HepG2 (cell line): ENCODE results near the gene HSF4. TPM values are rescaled to one million over a fixed set of nuclear protein-coding genes. Genes with fewer than 3 reads are reported as not detected.

Experiments
- FOXK1 ChIP-seq: sonication (generic); formaldehyde crosslinking; IDR thresholded peaks from 2 replicates; pipeline ENCODE4 v1.4.0; 2020; ENCODE audit warnings: low read depth, missing genetic modification reagents, borderline replicate concordance
- HNRNPLL ChIP-seq: fragments of 200-400 bp; formaldehyde crosslinking; IDR thresholded peaks from 2 replicates; pipeline ENCODE4 v1.6.1; 2017; ENCODE audit warnings: mild to moderate bottlenecking, low read depth, low read length; ENCODE audit not compliant: poor library complexity, severe bottlenecking
- HOXA5 ChIP-seq: sonication (generic); formaldehyde crosslinking; IDR thresholded peaks from 2 replicates; pipeline ENCODE4 v1.4.0; 2020; ENCODE audit warnings: missing genetic modification reagents
- HOXD1 ChIP-seq: sonication (generic); formaldehyde crosslinking; IDR thresholded peaks from 2 replicates; pipeline ENCODE4 v1.5.0; 2020; ENCODE audit warnings: missing genetic modification reagents
- KDM6A ChIP-seq: IDR thresholded peaks from 2 replicates; pipeline ENCODE4 v1.6.1; 2016; ENCODE audit warnings: low read depth
- LCORL ChIP-seq, 2 experiments: fragments of 450-650 bp in 1 of 2; sonication (generic) in 1 of 2; formaldehyde crosslinking in 1 of 2; IDR thresholded peaks; 2 replicates each; pipeline versions ENCODE4 v1.5.0 to v1.6.1; 2017 to 2020; ENCODE audit warnings: antibody characterized with exemption in 1 of 2, missing genetic modification reagents in 1 of 2
- MAFK ChIP-seq, 2 experiments: IDR thresholded peaks in 1 of 2; conservative IDR thresholded peaks in 1 of 2; 2 replicates each; pipeline ENCODE4 v1.6.1; 2011; ENCODE audit warnings: improper control_type of control experiment in 2 of 2, low read length in 2 of 2
- MXI1 ChIP-seq: IDR thresholded peaks from 3 replicates; pipeline ENCODE4 v1.6.1; 2012; ENCODE audit warnings: low read depth, low read length, inconsistent platforms, borderline replicate concordance
- NFIC ChIP-seq: IDR thresholded peaks from 2 replicates; pipeline ENCODE4 v1.6.1; 2012; ENCODE audit warnings: mild to moderate bottlenecking, low read length, inconsistent platforms
- PCBP2 ChIP-seq: fragments of 200-400 bp; formaldehyde crosslinking; optimal IDR thresholded peaks from 2 replicates; pipeline ENCODE3; 2018; ENCODE audit warnings: low read length, low read depth; ENCODE audit not compliant: poor library complexity, severe bottlenecking
- PHB2 ChIP-seq: fragments of 450-650 bp; IDR thresholded peaks from 2 replicates; pipeline ENCODE4 v1.6.1; 2018; ENCODE audit not compliant: partially characterized antibody
- ZBTB3 ChIP-seq: sonication (generic); formaldehyde crosslinking; IDR thresholded peaks from 2 replicates; pipeline ENCODE4 v1.4.0; 2020; ENCODE audit warnings: low read depth, mild to moderate bottlenecking, moderate library complexity, missing genetic modification reagents, borderline replicate concordance
- ZNF678 ChIP-seq: sonication (generic); formaldehyde crosslinking; IDR thresholded peaks from 2 replicates; pipeline ENCODE4 v1.4.0; 2020; ENCODE audit warnings: mild to moderate bottlenecking, missing genetic modification reagents
- ZNF780A ChIP-seq: sonication (generic); formaldehyde crosslinking; IDR thresholded peaks from 2 replicates; pipeline ENCODE4 v1.8.0; 2022; ENCODE audit warnings: mild to moderate bottlenecking, missing genetic modification reagents, moderate library complexity
- ZSCAN21 ChIP-seq: sonication (generic); formaldehyde crosslinking; IDR thresholded peaks from 2 replicates; pipeline ENCODE4 v1.8.0; 2022; ENCODE audit warnings: mild to moderate bottlenecking, missing genetic modification reagents, moderate library complexity, borderline replicate concordance
- ZSCAN31 ChIP-seq: sonication (generic); formaldehyde crosslinking; IDR thresholded peaks from 2 replicates; pipeline ENCODE4 v1.5.0; 2020; ENCODE audit warnings: low read depth, mild to moderate bottlenecking, missing genetic modification reagents
- polyA plus RNA-seq, 8 experiments: library from polyadenylated mRNA; depleted of rRNA in 3 of 8; stranded (reverse) in 7 of 8; unstranded in 1 of 8; fragments of >200 nt; fragmentation: Illumina TruSeq in 4 of 8; extraction: Trizol in 4 of 8; gene quantifications; 2 replicates each; pipeline versions ENCODE4 v1.2.1 to v1.2.3, GENCODE V29; 2011 to 2016; ENCODE audit warnings: low read depth in 4 of 8, missing spikeins in 1 of 8, mixed read lengths in 1 of 8; ENCODE audit not compliant: insufficient read depth in 1 of 8
- total RNA-seq, 5 experiments: library from RNA; depleted of rRNA; stranded (reverse); fragments of >200 nt; fragmentation: Illumina TruSeq; extraction: Trizol; gene quantifications; 2 replicates each; pipeline ENCODE4 v1.2.3, GENCODE V29; 2016; ENCODE audit warnings: low read depth in 1 of 5
- TF ChIP-seq, protein P1 (sequence below): sonication (generic); formaldehyde crosslinking; IDR thresholded peaks from 2 replicates; pipeline ENCODE4 v1.8.1; 2023; ENCODE audit warnings: mild to moderate bottlenecking, missing genetic modification reagents
- TF ChIP-seq, protein P2 (sequence below): sonication (generic); formaldehyde crosslinking; IDR thresholded peaks from 2 replicates; pipeline ENCODE4 v1.5.0; 2020; ENCODE audit warnings: mild to moderate bottlenecking, missing genetic modification reagents, borderline replicate concordance
- TF ChIP-seq, protein P3 (sequence below): IDR thresholded peaks from 2 replicates; pipeline ENCODE4 v1.6.1; 2012; ENCODE audit warnings: low read depth, low read length, improper control_type of control experiment

The HSF4 gene
- total and polyA plus RNA-seq, 2 of the 13 experiments (the other 11 are each of a cell fraction or from before 2014, with no cell fraction given): 3.5 to 16.9 TPM

DNA sequence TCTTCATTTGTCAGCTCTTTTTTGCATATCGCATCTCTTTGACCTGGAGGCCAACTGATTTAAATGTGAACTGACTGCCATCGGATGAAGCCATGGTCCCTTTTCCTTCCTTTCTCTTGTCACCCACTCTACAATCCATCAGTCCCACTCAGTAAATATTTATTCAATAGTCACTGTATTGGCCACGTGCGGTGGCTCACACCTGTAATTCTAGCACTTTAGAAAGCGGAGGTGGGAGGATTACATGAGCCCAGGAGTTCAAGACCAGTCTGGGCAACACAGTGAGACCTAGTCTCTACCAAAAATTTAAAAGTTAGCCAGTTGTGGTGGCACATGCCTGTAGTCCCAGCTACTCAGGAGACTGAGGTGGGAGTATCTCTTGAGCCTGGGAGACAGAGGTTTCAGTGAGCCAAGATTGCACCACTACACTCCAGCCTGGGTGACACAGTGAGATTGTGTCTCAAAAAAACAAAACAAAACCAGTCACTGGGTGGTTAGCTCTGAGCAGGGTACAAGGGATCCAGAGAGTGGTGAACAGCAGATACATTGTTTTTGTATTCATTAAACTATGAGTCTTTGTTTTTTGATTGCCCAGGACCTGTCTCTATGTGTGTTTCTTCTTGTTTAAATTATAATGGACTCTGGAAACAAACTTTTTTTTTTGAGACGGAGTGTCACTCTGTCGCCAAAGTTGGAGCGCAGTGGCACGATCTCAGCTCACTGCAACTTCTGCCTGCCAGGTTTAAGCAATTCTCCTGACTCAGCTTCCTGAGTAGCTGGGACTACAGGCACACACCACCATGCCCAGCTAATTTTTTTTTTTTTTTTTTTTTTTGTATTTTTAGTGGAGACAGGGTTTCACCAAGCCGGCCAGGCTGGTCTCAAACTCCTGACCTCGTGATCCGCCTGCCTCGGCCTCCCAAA, 47.9 kb upstream of the HSF4 start (continued):
- TF ChIP-seq, protein P1, sequence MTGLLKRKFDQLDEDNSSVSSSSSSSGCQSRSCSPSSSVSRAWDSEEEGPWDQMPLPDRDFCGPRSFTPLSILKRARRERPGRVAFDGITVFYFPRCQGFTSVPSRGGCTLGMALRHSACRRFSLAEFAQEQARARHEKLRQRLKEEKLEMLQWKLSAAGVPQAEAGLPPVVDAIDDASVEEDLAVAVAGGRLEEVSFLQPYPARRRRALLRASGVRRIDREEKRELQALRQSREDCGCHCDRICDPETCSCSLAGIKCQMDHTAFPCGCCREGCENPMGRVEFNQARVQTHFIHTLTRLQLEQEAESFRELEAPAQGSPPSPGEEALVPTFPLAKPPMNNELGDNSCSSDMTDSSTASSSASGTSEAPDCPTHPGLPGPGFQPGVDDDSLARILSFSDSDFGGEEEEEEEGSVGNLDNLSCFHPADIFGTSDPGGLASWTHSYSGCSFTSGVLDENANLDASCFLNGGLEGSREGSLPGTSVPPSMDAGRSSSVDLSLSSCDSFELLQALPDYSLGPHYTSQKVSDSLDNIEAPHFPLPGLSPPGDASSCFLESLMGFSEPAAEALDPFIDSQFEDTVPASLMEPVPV: no peak
- no peak for TF ChIP-seq ZSCAN31 (CRISPR knock-in tag)
- no peak for TF ChIP-seq ZSCAN21
- TF ChIP-seq MAFK (conservative IDR thresholded peaks at IDR 0.05 in 1 of 2, IDR thresholded peaks at IDR 0.05 in 1 of 2; ENCODE audit: low read length in 2 of 2): peak in 1 of 2 experiments; percentile 34; a peak in 1 of 4 replicates
- no peak for TF ChIP-seq ZNF678
- TF ChIP-seq KDM6A (CRISPR knock-in tag): no peak; the same call in 1 of the 2 replicates
- TF ChIP-seq, protein P2, sequence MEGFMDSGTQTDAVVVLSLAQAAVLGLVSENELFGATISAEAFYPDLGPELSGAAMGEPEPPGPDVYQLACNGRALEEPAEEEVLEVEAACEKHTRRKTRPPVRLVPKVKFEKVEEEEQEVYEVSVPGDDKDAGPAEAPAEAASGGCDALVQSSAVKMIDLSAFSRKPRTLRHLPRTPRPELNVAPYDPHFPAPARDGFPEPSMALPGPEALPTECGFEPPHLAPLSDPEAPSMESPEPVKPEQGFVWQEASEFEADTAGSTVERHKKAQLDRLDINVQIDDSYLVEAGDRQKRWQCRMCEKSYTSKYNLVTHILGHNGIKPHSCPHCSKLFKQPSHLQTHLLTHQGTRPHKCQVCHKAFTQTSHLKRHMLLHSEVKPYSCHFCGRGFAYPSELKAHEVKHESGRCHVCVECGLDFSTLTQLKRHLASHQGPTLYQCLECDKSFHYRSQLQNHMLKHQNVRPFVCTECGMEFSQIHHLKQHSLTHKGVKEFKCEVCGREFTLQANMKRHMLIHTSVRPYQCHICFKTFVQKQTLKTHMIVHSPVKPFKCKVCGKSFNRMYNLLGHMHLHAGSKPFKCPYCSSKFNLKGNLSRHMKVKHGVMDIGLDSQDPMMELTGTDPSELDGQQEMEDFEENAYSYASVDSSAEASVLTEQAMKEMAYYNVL (CRISPR knock-in tag): peak; percentile 59; the same call in 1 of the 2 replicates
- TF ChIP-seq MXI1: no peak
- no peak for TF ChIP-seq LCORL (IDR thresholded peaks at IDR 0.05)
- TF ChIP-seq LCORL (CRISPR knock-in tag; IDR thresholded peaks at IDR 0.05): no peak
- no peak for TF ChIP-seq PCBP2
- TF ChIP-seq ZNF780A (CRISPR knock-in tag): no peak
- TF ChIP-seq HOXD1 (CRISPR knock-in tag): no peak
- TF ChIP-seq NFIC: no peak
- no peak for TF ChIP-seq PHB2
- no peak for TF ChIP-seq ZBTB3 (CRISPR knock-in tag)
- TF ChIP-seq, protein P3, sequence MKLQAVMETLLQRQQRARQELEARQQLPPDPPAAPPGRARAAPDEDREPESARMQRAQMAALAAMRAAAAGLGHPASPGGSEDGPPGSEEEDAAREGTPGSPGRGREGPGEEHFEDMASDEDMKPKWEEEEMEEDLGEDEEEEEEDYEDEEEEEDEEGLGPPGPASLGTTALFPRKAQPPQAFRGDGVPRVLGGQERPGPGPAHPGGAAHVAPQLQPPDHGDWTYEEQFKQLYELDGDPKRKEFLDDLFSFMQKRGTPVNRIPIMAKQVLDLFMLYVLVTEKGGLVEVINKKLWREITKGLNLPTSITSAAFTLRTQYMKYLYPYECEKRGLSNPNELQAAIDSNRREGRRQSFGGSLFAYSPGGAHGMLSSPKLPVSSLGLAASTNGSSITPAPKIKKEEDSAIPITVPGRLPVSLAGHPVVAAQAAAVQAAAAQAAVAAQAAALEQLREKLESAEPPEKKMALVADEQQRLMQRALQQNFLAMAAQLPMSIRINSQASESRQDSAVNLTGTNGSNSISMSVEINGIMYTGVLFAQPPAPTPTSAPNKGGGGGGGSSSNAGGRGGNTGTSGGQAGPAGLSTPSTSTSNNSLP: no peak
- no peak for TF ChIP-seq HNRNPLL
- no peak for TF ChIP-seq FOXK1
- TF ChIP-seq HOXA5 (CRISPR knock-in tag): no peak
